HG03060 (cell line): ENCODE data around the gene PRDM13.

Experiments used
- ATAC-seq: cut with Tn5 transposase; IDR thresholded peaks from one replicate; pipeline ENCODE4 v1.9.1; 2021; ENCODE audit warnings: low read depth, moderate number of reproducible peaks; ENCODE audit not compliant: unreplicated experiment

Gene PRDM13

DNA sequence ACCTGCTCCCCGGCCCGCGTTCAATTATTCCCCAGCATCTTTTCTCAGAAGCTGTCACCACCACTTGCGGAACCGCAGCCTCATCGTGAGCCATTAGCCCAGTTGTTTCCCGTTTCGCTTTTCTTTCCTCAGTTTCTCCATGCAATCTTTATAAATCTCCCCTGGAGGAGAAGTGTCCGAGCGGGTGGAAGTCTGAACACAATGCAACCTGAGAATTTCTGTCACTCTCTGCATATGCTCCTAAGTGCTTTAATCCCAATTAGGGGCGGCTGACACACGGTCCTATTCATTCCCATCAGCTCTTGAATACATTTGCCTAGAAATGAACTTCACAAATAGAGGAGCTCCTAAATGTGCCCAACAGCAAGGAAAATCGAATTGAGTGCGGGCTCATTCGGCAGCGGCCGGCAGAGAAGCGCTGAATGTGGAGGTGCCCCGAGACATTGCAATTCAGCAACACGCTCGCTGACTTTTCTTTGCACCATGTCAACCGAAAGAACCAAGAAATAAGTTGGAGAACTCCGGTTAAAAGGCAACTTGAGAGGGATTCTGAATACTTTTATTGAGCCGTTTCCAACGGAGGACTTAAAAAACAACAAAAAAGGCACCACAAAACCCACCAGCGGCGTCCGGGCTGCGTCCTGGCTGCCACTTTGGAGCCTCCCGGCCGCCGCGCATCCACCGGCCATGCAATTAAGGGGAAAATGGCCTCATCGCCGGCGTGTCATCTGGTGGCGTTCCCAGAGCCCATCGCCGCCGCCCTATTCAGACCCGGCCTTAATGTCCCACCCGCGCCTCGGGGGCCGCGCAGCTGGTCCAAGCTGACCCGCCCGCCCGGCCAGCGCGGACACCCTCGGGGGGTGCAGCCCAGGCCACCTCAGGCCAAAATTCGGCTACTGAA, 3.9 kb upstream of the PRDM13 start:
- ATAC-seq = no peak

- ATAC-seq = no peak
Measured at GRCh38 chr6:99603421-99604165, 3.0 kb upstream of the PRDM13 start.

- ATAC-seq = no peak
Measured at GRCh38 chr6:99604166-99605073, 2.2 kb upstream of the PRDM13 start.

- ATAC-seq = no peak
Measured at GRCh38 chr6:99605074-99605734, 1.4 kb upstream of the PRDM13 start.

GRCh38 chr6:99605911-99606655, 550 bp upstream of the PRDM13 start:
- ATAC-seq = no peak

DNA sequence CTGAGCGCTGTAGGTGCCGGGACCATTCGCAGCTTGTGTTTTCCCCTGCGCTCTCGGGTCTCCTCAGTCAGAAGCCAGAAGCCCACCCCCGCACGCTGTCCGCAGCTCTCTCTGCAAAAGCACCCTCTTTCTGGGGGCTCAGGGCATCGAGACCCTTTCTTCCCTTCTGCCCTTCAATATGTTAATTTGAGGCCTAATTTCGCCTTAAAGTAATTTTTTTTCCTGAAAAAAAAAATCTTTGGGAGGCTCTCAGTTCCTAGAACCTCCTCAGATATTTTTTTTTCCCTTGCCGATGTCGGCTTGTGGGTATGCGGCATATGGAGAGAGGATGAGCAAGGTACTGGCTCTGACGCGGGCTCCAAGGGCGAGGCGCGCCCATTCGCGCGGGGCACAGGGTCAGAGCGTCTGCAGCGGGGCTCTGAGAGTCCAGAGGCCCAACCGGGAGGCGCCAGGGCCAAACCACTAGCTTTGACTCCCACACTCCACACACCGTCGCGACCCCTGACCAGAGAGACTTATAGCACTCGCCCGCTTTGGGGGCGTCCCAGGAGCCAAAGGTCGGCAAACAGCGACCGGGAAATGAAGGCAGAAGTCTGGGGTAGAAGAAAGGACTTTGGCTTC, 893 bp downstream of the PRDM13 start:
- ATAC-seq = no peak

- no peak for ATAC-seq
Measured at GRCh38 chr6:99608059-99608885, 1.6 kb downstream of the PRDM13 start.

DNA sequence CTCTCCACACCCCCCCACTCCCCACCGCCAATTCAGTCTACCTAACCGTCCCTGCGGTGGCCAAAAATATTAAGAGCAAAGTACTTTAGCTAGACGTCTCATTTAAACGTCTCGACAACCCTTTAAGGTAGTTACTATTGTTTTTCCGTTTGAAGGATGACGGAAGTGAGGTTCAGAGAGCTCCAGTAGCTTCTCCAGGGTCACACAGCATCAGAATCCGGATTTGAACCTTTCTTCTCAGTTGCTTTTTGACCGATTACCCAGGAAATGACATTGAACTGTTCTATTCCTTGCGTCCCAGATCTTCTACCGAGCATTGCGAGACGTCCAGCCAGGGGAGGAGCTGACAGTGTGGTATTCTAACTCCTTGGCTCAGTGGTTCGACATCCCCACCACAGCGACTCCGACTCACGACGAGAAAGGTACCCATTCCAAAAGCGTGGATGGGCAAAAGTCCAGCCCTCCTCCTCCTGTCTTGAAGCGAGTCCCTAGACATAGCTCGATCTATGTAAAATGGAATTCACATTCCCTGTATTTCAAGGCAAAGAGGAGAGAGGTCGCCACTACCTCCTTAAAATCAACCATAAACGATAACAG, 2.4 kb downstream of the PRDM13 start:
- no peak for ATAC-seq

DNA sequence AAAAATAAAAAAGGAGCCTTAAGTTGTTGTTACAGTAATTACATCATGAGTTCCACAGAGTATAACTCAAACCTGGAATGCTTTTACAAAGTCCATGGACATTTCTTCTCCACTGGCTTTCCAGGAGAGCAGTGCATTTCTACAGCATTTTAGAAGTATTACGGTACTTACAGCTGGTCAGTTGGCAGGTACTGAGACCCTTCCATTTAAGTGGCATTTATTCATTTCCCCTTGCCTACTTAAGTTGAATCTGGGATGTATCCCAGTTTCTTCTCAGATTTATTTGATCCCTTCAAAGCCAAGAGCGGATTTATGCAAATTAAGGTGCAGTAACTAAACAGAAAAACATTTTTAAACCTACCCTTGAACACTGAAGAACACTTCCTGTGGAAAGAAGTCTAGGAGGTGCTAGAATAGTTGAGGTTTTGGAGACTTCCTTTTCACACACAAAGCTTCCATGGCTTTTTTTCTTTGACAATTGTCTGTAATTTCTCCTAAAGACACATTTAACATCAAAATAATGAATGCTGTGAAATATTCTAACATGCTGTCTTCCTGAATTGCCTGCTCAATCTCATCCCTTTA, 3.4 kb downstream of the PRDM13 start:
- ATAC-seq = no peak

GRCh38 chr6:99611148-99611547, 4.5 kb downstream of the PRDM13 start:
- ATAC-seq = peak; percentile 47

DNA sequence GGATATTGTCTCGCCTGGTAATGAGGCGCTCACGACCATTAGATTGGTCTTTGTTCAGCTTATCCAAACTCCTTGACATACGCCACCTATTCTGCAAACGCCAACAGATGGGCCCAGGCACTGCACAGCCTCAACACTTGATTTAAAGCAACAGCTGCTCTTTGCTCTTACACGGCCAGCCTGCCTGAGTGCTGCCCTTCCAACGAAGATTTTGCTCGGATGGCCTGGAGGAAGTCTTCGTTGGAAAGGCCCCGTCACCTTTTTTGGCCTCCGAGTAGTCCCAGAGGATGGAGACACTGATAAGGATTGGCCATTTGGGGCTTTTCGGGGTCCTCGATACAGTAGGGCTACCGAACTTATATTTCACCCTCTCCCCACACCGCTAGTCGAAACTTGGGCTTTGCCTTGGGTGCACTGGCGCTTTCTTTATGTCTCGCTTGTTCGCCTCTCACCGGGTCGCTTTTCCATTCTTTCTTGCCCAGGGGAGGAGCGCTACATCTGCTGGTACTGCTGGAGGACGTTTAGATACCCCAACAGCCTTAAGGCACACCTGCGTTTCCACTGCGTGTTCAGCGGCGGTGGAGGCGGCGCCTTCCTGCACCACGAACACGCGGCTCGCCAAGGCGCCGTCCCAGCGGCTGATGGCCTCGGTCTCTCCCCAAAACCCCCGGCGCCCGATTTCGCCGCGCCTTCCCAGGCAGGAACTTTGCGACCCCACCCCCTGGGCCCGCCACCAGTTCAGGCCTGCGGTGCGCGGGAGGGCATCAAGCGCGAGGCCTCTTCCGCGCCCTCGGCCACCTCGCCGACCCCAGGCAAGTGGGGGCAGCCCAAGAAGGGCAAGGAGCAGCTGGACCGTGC, 6.1 kb downstream of the PRDM13 start:
- ATAC-seq = no peak

DNA sequence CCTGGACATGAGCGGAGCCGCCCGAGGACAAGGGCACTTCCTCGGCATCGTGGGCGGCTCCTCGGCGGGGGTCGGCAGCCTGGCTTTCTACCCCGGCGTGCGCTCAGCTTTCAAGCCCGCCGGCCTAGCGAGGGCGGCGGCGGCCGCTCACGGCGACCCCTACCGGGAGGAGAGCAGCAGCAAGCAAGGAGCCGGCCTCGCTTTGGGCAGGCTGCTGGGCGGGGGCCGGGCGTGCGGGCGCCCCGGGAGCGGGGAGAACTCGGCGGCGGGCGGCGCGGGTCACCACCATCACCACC, 6.7 kb downstream of the PRDM13 start:
- ATAC-seq = no peak

DNA sequence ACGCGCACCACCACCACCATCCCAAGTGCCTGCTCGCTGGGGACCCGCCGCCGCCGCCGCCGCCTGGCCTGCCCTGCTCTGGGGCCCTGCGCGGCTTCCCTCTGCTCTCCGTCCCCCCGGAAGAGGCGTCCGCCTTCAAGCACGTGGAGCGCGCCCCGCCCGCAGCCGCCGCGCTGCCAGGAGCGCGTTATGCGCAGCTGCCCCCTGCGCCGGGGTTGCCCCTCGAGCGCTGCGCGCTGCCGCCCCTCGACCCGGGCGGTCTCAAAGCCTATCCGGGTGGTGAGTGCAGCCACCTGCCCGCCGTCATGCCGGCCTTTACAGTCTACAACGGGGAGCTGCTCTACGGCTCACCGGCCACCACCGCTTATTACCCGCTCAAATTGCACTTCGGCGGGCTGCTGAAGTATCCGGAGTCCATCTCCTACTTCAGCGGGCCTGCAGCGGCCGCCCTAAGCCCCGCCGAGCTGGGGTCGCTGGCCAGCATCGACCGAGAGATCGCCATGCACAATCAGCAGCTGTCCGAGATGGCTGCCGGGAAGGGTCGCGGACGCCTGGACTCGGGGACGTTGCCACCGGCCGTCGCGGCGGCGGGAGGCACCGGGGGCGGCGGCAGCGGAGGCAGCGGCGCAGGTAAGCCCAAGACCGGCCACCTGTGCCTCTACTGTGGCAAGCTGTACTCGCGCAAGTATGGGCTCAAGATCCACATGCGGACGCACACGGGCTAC, 7.2 kb downstream of the PRDM13 start:
- ATAC-seq = no peak

DNA sequence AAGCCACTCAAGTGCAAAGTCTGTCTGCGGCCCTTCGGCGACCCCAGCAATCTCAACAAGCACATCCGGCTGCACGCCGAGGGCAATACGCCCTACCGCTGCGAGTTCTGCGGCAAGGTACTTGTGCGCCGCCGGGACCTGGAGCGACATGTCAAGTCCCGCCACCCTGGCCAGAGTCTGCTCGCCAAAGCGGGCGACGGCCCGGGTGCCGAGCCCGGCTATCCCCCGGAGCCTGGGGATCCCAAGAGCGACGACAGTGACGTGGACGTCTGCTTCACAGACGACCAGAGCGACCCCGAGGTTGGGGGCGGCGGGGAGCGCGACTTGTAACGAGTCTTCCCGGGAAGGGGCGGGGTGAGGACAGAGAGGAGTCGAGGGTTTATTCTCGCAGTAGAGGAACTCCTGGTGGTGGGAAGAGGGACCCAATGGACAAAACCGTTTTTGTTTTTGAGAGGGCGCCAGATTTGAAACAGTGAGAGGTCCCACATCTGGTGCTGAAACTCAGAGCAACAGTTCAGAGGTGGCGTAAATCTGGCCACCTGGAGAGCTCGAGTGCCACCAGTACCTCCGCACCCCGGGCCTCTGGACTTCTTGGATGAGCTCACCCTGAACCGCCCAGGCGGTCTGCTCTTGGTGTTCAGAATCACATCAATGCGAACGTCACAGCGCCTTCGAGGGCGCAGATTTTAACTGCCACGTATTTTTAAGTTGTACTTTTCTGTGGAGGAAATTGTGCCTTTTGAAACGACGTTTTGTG, 8.0 kb downstream of the PRDM13 start:
- ATAC-seq = no peak

GRCh38 chr6:99617131-99617530, 10.5 kb downstream of the PRDM13 start:
- ATAC-seq = no peak
